ENCODE data around the gene ST7.
"Not testable (repeated sequence)": the region's sequence is repeated elsewhere in the genome, so short reads cannot be mapped to it uniquely, and the experiment has no call there.

ST7 gene

GRCh38 chr7:117229350-117229749 is 276.0 kb downstream of the ST7 start:
- DNase-seq (ENCODE audit: low read depth), result no peak

GRCh38 chr7:117230276-117231046 is 277.2 kb downstream of the ST7 start:
- DNase-seq (ENCODE audit: low read depth), result no peak

- DNase-seq (ENCODE audit: low read depth), result no peak
Measured at GRCh38 chr7:117231047-117231359, 277.7 kb downstream of the ST7 start.

GRCh38 chr7:117237646-117238045 is 284.3 kb downstream of the ST7 start:
- no peak for DNase-seq (ENCODE audit: low read depth)

GRCh38 chr7:117238472-117238871 is 285.2 kb downstream of the ST7 start:
- no peak for DNase-seq (ENCODE audit: low read depth)

- no peak for DNase-seq (ENCODE audit: low read depth)
Measured at GRCh38 chr7:117238937-117239336, 285.6 kb downstream of the ST7 start.

GRCh38 chr7:117241088-117241487 is 287.8 kb downstream of the ST7 start:
- no peak for DNase-seq (ENCODE audit: low read depth)

GRCh38 chr7:117243390-117243789 is 290.1 kb downstream of the ST7 start:
- no peak for DNase-seq (ENCODE audit: low read depth)

- not testable (repeated sequence) for DNase-seq (ENCODE audit: low read depth)
Measured at GRCh38 chr7:117245703-117246102, 292.4 kb downstream of the ST7 start.

GRCh38 chr7:117247809-117248208 is 294.5 kb downstream of the ST7 start:
- DNase-seq (ENCODE audit: low read depth), result no peak

GRCh38 chr7:117248829-117249228 is 295.5 kb downstream of the ST7 start:
- DNase-seq (ENCODE audit: low read depth), result no peak

- DNase-seq (ENCODE audit: low read depth), result no peak
Measured at GRCh38 chr7:117249696-117250095, 296.4 kb downstream of the ST7 start.

- DNase-seq (ENCODE audit: low read depth), result no peak
Measured at GRCh38 chr7:117250245-117250644, 296.9 kb downstream of the ST7 start.

GRCh38 chr7:117250801-117251200 is 297.5 kb downstream of the ST7 start:
- no peak for DNase-seq (ENCODE audit: low read depth)

- no peak for DNase-seq (ENCODE audit: low read depth)
Measured at GRCh38 chr7:117251687-117252086, 298.4 kb downstream of the ST7 start.

- DNase-seq (ENCODE audit: low read depth), result no peak
Measured at GRCh38 chr7:117259615-117260014, 306.3 kb downstream of the ST7 start.

- no peak for DNase-seq (ENCODE audit: low read depth)
Measured at GRCh38 chr7:117262546-117262945, 309.2 kb downstream of the ST7 start.

GRCh38 chr7:117264716-117265115 is 311.4 kb downstream of the ST7 start:
- DNase-seq (ENCODE audit: low read depth), result no peak

GRCh38 chr7:117269417-117269816 is 316.1 kb downstream of the ST7 start:
- no peak for DNase-seq (ENCODE audit: low read depth)

GRCh38 chr7:117269886-117270285 is 316.6 kb downstream of the ST7 start:
- no peak for DNase-seq (ENCODE audit: low read depth)

- no peak for DNase-seq (ENCODE audit: low read depth)
Measured at GRCh38 chr7:117270371-117270770, 317.1 kb downstream of the ST7 start.

GRCh38 chr7:117271566-117271965 is 318.3 kb downstream of the ST7 start:
- no peak for DNase-seq (ENCODE audit: low read depth)

GRCh38 chr7:117272017-117272759 is 318.9 kb downstream of the ST7 start:
- no peak for DNase-seq (ENCODE audit: low read depth)

- no peak for DNase-seq (ENCODE audit: low read depth)
Measured at GRCh38 chr7:117273325-117273724, 320.0 kb downstream of the ST7 start.

Data from stimulated activated CD8-positive, alpha-beta memory T cell treated with anti-CD3 and anti-CD28 coated beads, Interleukin-15, amount 100 ng/mL, for 24 hours (primary cell).